8988T (cell line): Measurements from ENCODE around the gene ASL.
"Not testable (repeated sequence)": the region's sequence is repeated elsewhere in the genome, so short reads cannot be mapped to it uniquely, and the experiment has no call there.

Experiments
- DNase-seq: peaks from one replicate; pipeline ENCODE4 v3.0.0; 2011

Gene ASL

GRCh38 chr7:66076462-66077329, 1.1 kb downstream of the ASL start:
- DNase-seq: no peak

DNA sequence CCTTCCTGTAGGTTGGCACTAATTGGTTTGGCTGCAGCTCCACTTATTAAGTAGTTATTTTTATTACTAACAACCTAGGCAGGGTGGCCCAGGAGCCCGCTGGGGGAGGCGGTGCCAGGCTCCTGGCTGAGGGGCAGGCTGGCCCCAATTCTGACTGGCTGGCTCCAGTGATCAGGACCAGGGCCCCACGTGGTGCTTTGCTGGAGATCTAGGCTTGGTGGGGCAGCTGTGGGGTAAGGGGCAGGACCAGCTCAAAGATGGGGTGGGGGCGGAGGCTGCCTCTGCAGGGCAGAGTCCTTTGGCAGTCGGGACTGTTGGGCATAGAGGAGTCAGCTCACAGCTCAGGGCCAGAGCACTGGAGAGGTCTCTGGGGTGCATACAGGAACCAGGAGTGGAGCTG, 2.4 kb downstream of the ASL start:
- DNase-seq: no peak

DNA sequence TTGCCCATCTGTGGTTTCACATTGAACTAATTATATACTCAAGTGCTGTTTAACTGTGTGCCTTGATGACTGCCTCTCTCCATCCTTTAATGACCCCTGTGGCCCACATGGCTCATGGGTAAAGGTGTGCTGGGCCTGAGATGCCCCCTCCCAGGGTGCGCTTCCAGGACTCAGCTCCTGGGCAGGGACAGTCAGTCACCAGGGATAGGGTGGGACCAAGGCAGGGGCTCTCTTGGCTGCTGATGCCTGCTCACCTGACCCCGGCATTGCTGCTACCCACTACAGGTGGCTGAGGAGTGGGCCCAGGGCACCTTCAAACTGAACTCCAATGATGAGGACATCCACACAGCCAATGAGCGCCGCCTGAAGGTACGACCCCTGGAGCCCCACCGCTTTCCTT, 6.5 kb downstream of the ASL start:
- no peak for DNase-seq

DNA sequence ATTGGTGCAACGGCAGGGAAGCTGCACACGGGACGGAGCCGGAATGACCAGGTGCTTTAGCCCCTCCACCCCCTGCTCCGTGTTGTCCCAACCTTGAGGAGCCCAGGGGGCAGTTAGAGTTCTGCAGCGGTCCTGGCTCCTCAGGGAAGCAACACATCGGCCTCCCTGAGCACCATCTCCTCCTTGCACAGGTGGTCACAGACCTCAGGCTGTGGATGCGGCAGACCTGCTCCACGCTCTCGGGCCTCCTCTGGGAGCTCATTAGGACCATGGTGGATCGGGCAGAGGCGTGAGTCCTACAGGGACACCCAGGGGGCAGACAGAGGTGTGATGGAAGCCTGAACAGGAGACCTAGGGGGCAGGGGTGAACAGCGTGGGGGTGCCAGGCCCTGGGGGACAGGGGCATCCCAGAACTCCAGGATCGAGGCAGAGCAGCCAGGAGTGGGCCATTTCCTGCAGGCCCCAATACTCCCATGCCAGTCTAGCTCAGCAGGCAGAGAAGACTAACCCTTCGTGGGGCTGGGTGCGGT, 7.3 kb downstream of the ASL start:
- DNase-seq: no peak

DNA sequence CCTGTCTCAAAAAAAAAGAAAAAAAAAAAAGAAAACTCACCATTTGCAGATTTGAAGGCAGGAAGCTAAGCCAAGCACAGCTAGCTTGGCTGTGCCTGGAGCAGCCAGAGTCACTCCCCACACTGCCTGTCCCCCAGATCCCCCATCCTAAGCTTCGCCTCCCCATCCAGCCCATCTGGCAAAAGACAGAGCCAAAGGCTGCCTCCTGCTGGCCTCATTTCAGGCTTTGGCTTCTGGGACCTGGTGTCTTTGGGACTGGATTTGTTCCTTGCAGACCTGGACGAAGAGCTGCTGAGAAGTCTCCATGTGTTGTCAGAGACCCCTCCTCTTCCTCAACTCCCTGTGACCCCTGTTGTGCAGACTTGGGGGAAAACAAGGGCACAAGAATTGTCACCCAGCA, 8.1 kb downstream of the ASL start:
- DNase-seq: no peak

- DNase-seq: no peak
These were observed 13.5 kb downstream of the ASL start for GRCh38 chr7:66088861-66089838.

- no peak for DNase-seq
These were observed 17.0 kb downstream of the ASL start for GRCh38 chr7:66092654-66093053.

- DNase-seq: no peak
These were observed 19.4 kb downstream of the ASL start for GRCh38 chr7:66095010-66095409.

DNA sequence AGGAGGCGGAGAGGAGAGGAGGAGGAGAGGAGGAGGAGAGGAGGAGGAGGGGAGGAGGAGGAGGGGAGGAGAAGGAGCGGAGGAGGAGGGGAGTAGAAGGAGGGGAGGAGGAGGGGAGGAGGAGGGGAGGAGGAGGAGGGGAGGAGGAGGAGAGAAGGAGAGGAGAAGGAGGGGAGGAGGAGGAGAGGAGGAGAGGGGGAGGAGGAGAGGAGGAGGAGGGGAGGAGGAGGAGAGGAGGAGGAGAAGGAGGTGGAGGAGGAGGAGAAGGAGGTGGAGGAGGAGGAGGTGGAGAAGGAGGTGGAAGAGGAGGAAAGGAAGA, 23.6 kb downstream of the ASL start:
- no peak for DNase-seq

GRCh38 chr7:66099551-66100407, 24.2 kb downstream of the ASL start:
- DNase-seq: no peak

GRCh38 chr7:66100408-66101050, 24.9 kb downstream of the ASL start:
- DNase-seq: no peak

GRCh38 chr7:66102168-66102567, 26.5 kb downstream of the ASL start:
- not testable (repeated sequence) for DNase-seq

- not testable (repeated sequence) for DNase-seq
These were observed 28.4 kb downstream of the ASL start for GRCh38 chr7:66103994-66104393.

GRCh38 chr7:66105263-66105748, 29.7 kb downstream of the ASL start:
- no peak for DNase-seq

DNA sequence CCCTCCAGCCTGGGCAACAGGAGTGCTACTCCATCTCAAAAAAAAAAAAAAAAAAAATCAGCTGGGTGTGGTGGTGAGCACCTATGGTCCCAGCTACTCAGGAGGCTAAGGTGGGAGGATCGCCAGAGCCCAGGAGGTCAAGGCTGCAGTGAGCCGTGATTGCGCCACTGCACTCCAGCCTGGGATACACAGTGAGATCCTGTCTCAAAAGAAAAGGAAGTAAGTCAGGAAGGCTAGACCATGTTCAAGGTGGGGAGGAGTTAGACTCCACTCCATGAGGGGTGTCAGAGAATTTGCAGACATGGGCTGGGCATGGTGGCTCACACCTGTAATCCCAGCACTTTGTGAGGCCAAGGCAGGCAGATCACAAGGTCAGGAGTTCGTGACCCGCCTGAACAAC, 32.8 kb downstream of the ASL start:
- DNase-seq: not testable (repeated sequence)

DNA sequence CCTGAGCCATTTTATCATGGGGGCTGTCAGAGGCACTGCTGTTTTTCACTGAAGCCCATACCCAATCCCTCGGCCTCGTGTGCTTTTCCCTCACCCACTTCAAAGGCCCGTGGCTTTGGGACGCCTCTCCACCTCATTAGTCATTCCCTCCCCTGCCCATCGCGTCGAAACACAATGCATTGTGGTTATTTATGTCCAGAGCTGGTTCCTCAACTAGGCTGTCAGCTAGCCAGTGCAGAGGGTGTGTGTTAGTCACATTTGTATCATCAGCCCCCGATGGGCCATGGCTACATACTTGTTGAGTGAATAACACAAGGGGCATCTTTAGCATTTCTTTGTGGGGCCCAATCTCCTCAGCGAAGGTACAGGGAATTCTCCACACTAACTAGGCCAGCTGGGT, 35.2 kb downstream of the ASL start:
- DNase-seq: no peak

DNA sequence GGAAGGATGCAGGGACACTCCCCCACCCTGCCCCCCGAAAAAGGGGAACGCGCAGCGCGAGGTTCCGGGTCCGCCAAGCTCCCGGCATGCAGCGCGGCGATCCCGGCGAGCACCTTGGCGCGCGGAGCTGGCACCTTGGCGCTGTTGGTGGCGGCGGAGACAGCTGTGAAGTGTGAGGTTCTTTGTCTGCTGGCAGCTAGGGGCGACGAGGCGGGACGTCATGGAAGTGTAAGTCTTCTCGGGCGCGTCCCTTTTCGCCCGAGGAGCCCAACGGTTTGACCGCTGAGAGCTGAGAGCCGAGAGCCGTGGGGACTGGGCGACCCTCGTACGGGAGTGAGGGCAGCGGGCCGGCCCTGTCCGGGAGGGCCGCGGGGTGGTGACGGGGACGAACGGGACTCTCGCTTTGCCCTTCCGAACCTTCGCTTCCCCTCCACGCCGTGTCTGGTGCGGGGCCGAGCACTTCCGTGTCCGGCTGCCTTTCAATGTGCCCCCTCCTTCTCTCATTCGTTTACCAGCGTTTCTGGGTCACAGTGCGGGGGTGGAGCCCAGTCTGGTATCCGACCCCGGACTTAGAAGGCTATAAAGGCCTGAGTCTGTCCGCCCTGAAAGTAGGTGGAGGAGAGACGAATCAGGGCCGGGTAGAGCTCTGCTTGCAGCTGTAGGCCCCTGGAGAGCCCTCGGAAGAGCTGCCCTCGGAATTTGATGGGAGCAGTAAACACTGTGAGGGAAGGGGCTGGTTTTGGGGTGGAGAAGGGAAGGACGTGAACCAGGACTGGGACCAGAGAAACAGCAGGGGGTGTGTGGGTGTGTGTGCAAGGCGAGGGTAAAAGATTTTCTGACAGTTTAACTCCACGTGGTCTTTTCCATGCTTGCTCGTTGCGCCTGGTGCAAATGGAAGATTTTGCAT, 39.4 kb downstream of the ASL start, which contains the start of gene CRCP:
Gene CRCP (plus strand): TSS at position 105 of the 907 bp plus-strand sequence. CDS start 116 bp downstream, at position 221.
- DNase-seq: peak; percentile 58

- DNase-seq: not testable (repeated sequence)
These were observed 41.2 kb downstream of the ASL start for GRCh38 chr7:66116680-66117420.

- DNase-seq: no peak
These were observed 43.0 kb downstream of the ASL start for GRCh38 chr7:66118603-66119002.
